Raji (cell line): ENCODE results near the gene ELMOD1.

ENCODE experiments used
- POLR2A ChIP-seq: IDR thresholded peaks from 2 replicates; pipeline ENCODE4 v1.6.1; 2011; ENCODE audit warnings: low read depth, low read length, control low read depth; ENCODE audit not compliant: insufficient read depth

Gene ELMOD1

GRCh38 chr11:107590460-107591377 lies at the start of gene ELMOD1:
TSS of gene ELMOD1 (plus strand) at chr11:107591147. CDS start at chr11:107618190, 27,043 bp downstream.
- no peak for TF ChIP-seq POLR2A

GRCh38 chr11:107545101-107545514 lies 45.8 kb upstream of the ELMOD1 start:
- no peak for TF ChIP-seq POLR2A

GRCh38 chr11:107547961-107548360 lies 43.0 kb upstream of the ELMOD1 start:
- TF ChIP-seq POLR2A: no peak

- TF ChIP-seq POLR2A: no peak
Measured at GRCh38 chr11:107549253-107549953, 41.5 kb upstream of the ELMOD1 start.

- TF ChIP-seq POLR2A: no peak
Measured at GRCh38 chr11:107549954-107550285, 41.0 kb upstream of the ELMOD1 start.

GRCh38 chr11:107550304-107550703 lies 40.6 kb upstream of the ELMOD1 start:
- no peak for TF ChIP-seq POLR2A

- no peak for TF ChIP-seq POLR2A
Measured at GRCh38 chr11:107561688-107562087, 29.3 kb upstream of the ELMOD1 start.

- no peak for TF ChIP-seq POLR2A
Measured at GRCh38 chr11:107562647-107563208, 28.2 kb upstream of the ELMOD1 start.

GRCh38 chr11:107563702-107564101 lies 27.2 kb upstream of the ELMOD1 start:
- no peak for TF ChIP-seq POLR2A

- no peak for TF ChIP-seq POLR2A
Measured at GRCh38 chr11:107564877-107565218, 26.1 kb upstream of the ELMOD1 start.

- TF ChIP-seq POLR2A: peak; percentile 81
Measured at GRCh38 chr11:107565219-107565937, 25.6 kb upstream of the ELMOD1 start, which contains the start of gene ALKBH8. TSS of gene ALKBH8 (minus strand) at chr11:107565735. CDS start at chr11:107560893, 4,842 bp downstream.

- no peak for TF ChIP-seq POLR2A
Measured at GRCh38 chr11:107566569-107566968, 24.4 kb upstream of the ELMOD1 start.

GRCh38 chr11:107567739-107568335 lies 23.1 kb upstream of the ELMOD1 start:
- TF ChIP-seq POLR2A: no peak

GRCh38 chr11:107570015-107570414 lies 20.9 kb upstream of the ELMOD1 start:
- TF ChIP-seq POLR2A: no peak

- TF ChIP-seq POLR2A: no peak
Measured at GRCh38 chr11:107573438-107573837, 17.5 kb upstream of the ELMOD1 start.
